HG03103 (cell line): ENCODE measurements around the gene PKLR.
"Not testable (repeated sequence)": the region's sequence is repeated elsewhere in the genome, so short reads cannot be mapped to it uniquely, and the experiment has no call there.

Experiments used
- ATAC-seq: cut with Tn5 transposase; IDR thresholded peaks from one replicate; pipeline ENCODE4 v1.9.1; 2021; ENCODE audit warnings: low read depth; ENCODE audit not compliant: unreplicated experiment

PKLR gene

GRCh38 chr1:155301342-155301841 is at the start of gene PKLR:
Gene PKLR (minus strand): TSS chr1:155301438. CDS start chr1:155301395, 43 bp downstream.
- ATAC-seq, result no peak

- ATAC-seq, result no peak
These were observed 41.6 kb upstream of the PKLR start for GRCh38 chr1:155342842-155343241.

GRCh38 chr1:155339515-155340097 is 38.4 kb upstream of the PKLR start:
- ATAC-seq, result no peak

- ATAC-seq, result no peak
These were observed 33.7 kb upstream of the PKLR start for GRCh38 chr1:155334962-155335361.

GRCh38 chr1:155329980-155330598 is 28.9 kb upstream of the PKLR start:
- no peak for ATAC-seq

- not testable (repeated sequence) for ATAC-seq
These were observed 27.6 kb upstream of the PKLR start for GRCh38 chr1:155328856-155329255.

- ATAC-seq, result no peak
These were observed 26.7 kb upstream of the PKLR start for GRCh38 chr1:155327981-155328380.

- no peak for ATAC-seq
These were observed 25.4 kb upstream of the PKLR start for GRCh38 chr1:155326631-155327037.

- no peak for ATAC-seq
These were observed 24.8 kb upstream of the PKLR start for GRCh38 chr1:155326020-155326526.

- ATAC-seq, result no peak
These were observed 24.3 kb upstream of the PKLR start for GRCh38 chr1:155325603-155325893.

GRCh38 chr1:155324717-155325602 is 23.7 kb upstream of the PKLR start:
- no peak for ATAC-seq

- ATAC-seq, result peak; percentile 52
These were observed 22.9 kb upstream of the PKLR start for GRCh38 chr1:155324037-155324716.

- peak; percentile 36 for ATAC-seq
These were observed 22.4 kb upstream of the PKLR start for GRCh38 chr1:155323729-155324036.

- no peak for ATAC-seq
These were observed 21.9 kb upstream of the PKLR start for GRCh38 chr1:155322953-155323728.

GRCh38 chr1:155322571-155322952 is 21.3 kb upstream of the PKLR start:
- no peak for ATAC-seq

GRCh38 chr1:155321639-155322503 is 20.6 kb upstream of the PKLR start:
- no peak for ATAC-seq

- no peak for ATAC-seq
These were observed 19.7 kb upstream of the PKLR start, which contains the start of gene RUSC1 for GRCh38 chr1:155320661-155321617. Gene RUSC1 (plus strand): TSS chr1:155320894. CDS start chr1:155321774, 880 bp downstream.

- no peak for ATAC-seq
These were observed 19.0 kb upstream of the PKLR start for GRCh38 chr1:155320252-155320651.
